ENCODE measurements around the gene ZBTB32.

DNA sequence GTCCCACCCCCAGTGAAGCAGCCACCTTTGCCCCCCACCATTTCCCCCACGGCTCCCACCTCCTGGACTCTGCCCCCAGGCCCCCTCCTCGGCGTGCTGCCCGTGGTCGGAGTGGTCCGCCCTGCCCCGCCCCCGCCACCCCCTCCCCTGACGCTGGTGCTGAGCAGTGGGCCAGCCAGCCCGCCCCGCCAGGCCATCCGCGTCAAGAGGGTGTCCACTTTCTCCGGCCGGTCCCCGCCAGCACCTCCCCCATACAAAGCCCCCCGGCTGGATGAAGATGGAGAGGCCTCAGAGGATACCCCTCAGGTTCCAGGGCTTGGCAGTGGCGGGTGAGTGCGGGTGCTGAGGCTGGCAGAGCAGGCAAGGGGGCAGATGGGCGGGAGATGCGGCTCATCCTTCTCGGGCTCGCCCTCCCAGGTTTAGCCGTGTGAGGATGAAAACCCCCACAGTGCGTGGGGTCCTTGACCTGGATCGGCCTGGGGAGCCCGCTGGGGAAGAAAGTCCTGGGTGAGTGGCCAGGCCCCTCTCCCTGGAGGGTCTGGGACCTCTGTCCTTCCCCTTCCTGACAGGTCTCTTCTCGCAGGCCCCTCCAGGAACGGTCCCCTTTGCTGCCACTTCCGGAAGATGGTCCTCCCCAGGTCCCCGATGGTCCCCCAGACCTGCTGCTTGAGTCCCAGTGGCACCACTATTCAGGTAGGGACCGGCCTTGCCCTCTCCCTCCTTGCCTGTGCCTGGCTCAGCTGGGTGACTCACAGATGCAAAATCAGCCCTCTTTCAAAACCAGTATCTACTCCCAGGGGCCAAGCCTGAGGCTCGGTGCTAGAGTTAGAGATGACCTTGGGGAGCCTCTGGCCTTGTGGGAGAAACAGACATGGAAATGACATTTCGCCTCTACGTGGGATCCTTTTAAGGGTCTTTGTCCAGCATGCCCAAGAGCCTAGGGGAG is 29.1 kb downstream of the ZBTB32 start:
- TF ChIP-seq, protein P1, sequence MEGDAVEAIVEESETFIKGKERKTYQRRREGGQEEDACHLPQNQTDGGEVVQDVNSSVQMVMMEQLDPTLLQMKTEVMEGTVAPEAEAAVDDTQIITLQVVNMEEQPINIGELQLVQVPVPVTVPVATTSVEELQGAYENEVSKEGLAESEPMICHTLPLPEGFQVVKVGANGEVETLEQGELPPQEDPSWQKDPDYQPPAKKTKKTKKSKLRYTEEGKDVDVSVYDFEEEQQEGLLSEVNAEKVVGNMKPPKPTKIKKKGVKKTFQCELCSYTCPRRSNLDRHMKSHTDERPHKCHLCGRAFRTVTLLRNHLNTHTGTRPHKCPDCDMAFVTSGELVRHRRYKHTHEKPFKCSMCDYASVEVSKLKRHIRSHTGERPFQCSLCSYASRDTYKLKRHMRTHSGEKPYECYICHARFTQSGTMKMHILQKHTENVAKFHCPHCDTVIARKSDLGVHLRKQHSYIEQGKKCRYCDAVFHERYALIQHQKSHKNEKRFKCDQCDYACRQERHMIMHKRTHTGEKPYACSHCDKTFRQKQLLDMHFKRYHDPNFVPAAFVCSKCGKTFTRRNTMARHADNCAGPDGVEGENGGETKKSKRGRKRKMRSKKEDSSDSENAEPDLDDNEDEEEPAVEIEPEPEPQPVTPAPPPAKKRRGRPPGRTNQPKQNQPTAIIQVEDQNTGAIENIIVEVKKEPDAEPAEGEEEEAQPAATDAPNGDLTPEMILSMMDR (IDR thresholded peaks at IDR 0.05; ENCODE audit: insufficient read depth, low read depth, low read length), result no peak
- TF ChIP-seq EZH2 (IDR thresholded peaks at IDR 0.05; ENCODE audit: insufficient read depth, low read length), result no peak
